Prostate gland (tissue), 2 donors: ENCODE measurements around the gene ITGA8.

ENCODE experiments used
- CTCF ChIP-seq, 4 experiments: fragments of 200-600 bp in 2 of 4; fragments of 450-650 bp in 2 of 4; sonication (generic) in 2 of 4; IDR thresholded peaks; 1 replicate in 3 of 4; 2 replicates in 1 of 4; pipeline ENCODE4 v1.5.1; 2016 to 2019; ENCODE audit warnings: antibody characterized with exemption in 4 of 4, mild to moderate bottlenecking in 2 of 4, moderate library complexity in 2 of 4
- POLR2AphosphoS5 ChIP-seq: sonication (generic); formaldehyde crosslinking; IDR thresholded peaks from one replicate; pipeline ENCODE4 v1.6.1; 2017; ENCODE audit warnings: antibody characterized with exemption

GRCh38 chr10:15714847-15715246 lies 4.9 kb downstream of the ITGA8 start:
- TF ChIP-seq CTCF (IDR thresholded peaks at IDR 0.05) (no peak), POLR2AphosphoS5 (no peak)
